Retinal pigment epithelial cell (primary cell): ENCODE measurements around the gene HSFX1.
"Not testable (repeated sequence)": the region's sequence is repeated elsewhere in the genome, so short reads cannot be mapped to it uniquely, and the experiment has no call there.

Experiments
- DNase-seq: peaks from one replicate; pipeline ENCODE4 v3.0.0-alpha.2; 2010; ENCODE audit warnings: low read depth
- H3K4me3 ChIP-seq: 2 replicates; pipeline ENCODE4 v1.5.1; 2011; ENCODE audit warnings: mild to moderate bottlenecking, low read length, control low read depth, moderate library complexity
- CTCF ChIP-seq: conservative IDR thresholded peaks from 2 replicates; pipeline ENCODE4 v1.5.1; 2011; ENCODE audit warnings: low read depth, low read length, control low read depth, inconsistent platforms

The HSFX1 gene

GRCh38 chrX:149773768-149774167 is at the start of gene HSFX1:
Gene HSFX1, plus strand, starts transcription at chrX:149774068. Its CDS starts 614 bp downstream, at chrX:149774682.
- DNase-seq, H3K4me3 ChIP-seq: not testable (repeated sequence)

- not testable (repeated sequence) for H3K4me3 ChIP-seq, DNase-seq
Measured at GRCh38 chrX:149727308-149727707, 46.6 kb upstream of the HSFX1 start.

DNA sequence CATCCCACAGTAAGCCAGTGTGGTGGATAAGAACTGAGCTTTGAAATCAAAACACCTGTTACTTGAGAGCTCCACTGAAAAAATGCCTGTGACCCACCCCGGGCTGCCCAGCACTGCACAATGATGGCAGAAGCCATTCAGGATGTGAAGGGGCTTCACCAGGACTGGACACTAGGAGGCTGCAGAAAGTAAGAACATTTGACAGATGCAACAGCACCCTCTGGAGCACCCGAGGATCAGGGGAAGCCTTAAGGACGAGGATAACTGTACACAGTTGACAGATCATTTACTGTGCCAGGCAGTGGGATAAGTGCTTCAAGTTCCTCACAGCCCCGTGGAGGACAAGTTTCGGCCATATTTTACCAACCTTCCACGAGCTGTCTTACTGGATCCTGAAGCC is 31.6 kb upstream of the HSFX1 start:
- H3K4me3 ChIP-seq, DNase-seq: not testable (repeated sequence)

- not testable (repeated sequence) for DNase-seq, H3K4me3 ChIP-seq
Measured at GRCh38 chrX:149746390-149747007, 27.4 kb upstream of the HSFX1 start.

- DNase-seq, result no peak
- H3K4me3 ChIP-seq, result no peak overlapping the region
- TF ChIP-seq CTCF, result no peak
Measured at GRCh38 chrX:149757206-149758067, 16.4 kb upstream of the HSFX1 start.

DNA sequence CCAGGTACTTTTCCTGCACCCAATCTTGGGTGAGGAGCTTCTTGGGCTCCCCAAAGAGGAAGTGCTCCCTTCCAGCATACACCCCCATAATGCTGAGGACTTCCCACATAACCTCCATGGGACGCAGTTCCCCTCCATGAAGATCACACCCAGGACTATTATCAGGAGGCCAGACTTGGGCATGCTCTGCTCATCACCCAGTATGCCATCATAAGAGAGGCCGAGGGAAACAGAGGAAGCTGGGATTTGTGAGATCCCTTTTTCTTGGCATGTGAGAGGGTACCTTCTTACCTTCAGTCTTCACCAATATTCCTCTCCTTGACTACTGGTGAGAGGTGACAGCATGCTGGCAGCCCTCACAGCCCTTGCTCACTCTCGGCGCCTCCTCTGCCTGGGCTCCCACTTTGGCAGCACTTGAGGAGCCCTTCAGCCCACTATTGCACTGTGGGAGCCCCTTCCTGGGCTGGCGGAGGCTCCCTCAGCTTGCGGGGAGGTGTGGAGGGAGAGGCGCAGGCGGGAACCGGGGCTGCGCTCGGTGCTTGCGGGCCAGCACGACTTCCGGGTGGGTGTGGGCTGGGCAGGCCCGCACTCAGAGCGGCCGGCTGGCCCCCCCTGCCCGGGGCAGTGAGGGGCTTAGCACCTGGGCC is 15.7 kb upstream of the HSFX1 start:
- H3K4me3 ChIP-seq, result no peak overlapping the region
- no peak for TF ChIP-seq CTCF
- DNase-seq, result no peak

- not testable (repeated sequence) for DNase-seq, H3K4me3 ChIP-seq
Measured at GRCh38 chrX:149758715-149759078, 15.2 kb upstream of the HSFX1 start.

DNA sequence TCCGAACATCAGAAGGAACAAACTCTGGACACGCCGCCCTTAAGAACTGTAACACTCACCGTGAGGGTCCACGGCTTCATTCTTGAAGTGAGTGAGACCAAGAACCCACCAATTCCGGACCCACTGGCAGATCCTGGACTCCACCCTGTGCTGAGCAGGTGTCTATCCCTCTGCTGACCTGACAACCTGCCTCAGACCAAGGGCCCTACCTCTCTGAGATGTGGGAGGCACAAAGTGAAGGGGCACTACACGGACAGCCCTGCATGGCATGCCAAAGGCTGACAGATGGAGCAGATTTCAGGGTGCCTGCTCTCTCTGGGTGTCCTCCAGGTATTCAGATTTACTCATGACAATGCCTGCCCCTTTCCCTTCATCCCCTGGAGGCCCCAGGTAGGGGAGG is 14.0 kb upstream of the HSFX1 start:
- H3K4me3 ChIP-seq, result no peak overlapping the region
- DNase-seq, result no peak
- no peak for TF ChIP-seq CTCF

DNA sequence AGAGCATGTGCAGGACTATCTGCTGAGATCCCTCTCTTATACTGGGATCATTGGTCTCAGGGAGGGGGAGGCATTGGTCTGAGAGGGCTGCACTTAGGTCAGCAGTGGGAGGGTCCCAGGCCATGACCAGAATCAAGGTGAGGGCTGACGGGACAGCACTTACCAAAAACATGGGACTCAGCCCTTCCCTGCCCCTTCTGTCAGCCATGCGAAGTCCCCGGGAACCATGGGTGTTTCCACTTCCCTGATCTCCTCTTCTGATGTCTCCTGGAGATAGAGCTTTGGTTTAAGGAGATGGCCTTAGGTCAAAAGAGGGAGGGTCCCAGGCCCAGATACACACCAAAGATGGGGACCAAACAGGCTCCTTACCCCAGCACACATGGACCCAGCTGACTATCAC is 12.9 kb upstream of the HSFX1 start:
- no peak overlapping the region for H3K4me3 ChIP-seq
- TF ChIP-seq CTCF, result no peak
- no peak for DNase-seq

GRCh38 chrX:149761858-149762674 is 11.8 kb upstream of the HSFX1 start:
- DNase-seq, H3K4me3 ChIP-seq: not testable (repeated sequence)
